ENCODE measurements around the gene TPK1.

The TPK1 gene

DNA sequence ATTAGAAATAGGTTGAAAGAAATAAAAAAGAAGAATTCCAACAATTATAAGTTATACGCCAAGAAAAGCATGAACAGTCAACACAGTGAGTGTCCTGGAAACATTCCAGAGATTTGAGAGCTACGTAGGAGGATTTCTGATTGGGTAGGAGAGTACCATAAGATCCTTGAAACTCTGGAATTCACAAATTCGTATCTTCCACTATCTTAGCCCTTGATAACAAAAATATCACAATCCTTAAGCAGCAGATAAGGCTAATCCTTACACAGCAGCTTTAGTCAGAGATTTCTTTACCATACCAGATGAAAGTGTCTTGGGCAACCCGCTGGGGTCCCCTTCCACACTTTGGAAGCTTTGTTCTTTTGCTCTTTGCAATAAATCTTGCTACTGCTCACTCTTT, 8.2 kb downstream of the TPK1 start:
- H3K27ac ChIP-seq (ENCODE audit: extremely low read depth, low read depth, low read length): no peak overlapping the region

DNA sequence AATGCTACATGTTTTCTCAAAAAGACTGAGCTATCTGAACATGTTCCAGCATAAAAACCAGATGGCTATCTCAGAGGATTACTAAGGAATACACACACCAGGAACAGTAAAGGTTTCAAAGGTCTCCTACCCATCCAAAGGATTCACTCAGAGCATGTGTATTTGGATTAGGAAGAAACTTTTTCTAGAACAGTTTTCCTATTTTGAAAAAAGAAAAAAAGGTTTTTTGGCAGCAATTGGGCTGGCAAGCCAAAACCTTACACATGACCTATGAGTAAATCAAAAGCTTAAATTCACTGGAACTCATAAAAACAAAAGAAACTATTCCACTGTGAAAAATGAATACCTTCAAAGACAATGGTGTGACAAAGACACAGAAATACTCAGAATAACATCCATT, 9.6 kb downstream of the TPK1 start:
- Histone ChIP-seq H3K36me3 (ENCODE audit: control insufficient read depth in 2 of 2, insufficient read depth in 1 of 2, low read length in 2 of 2) (no peaks in the 10 kb centered on the region), H3K4me1 (ENCODE audit: control insufficient read depth, insufficient read depth, low read length) (no peaks in the 10 kb centered on the region), H3K27ac (ENCODE audit: extremely low read depth, low read depth, low read length) (no peak overlapping the region), H3K4me3 (ENCODE audit: low read depth, low read length) (no peak overlapping the region), H3K9me3 (ENCODE audit: control insufficient read depth, insufficient read depth, low read depth, low read length) (no peaks in the 10 kb centered on the region)
- TF ChIP-seq, protein P1, sequence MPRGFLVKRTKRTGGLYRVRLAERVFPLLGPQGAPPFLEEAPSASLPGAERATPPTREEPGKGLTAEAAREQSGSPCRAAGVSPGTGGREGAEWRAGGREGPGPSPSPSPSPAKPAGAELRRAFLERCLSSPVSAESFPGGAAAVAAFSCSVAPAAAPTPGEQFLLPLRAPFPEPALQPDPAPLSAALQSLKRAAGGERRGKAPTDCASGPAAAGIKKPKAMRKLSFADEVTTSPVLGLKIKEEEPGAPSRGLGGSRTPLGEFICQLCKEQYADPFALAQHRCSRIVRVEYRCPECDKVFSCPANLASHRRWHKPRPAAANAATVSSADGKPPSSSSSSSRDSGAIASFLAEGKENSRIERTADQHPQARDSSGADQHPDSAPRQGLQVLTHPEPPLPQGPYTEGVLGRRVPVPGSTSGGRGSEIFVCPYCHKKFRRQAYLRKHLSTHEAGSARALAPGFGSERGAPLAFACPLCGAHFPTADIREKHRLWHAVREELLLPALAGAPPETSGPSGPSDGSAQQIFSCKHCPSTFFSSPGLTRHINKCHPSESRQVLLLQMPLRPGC (tag by site-specific recombination; IDR thresholded peaks at IDR 0.05): no peak
- TF ChIP-seq HOXA7 (CRISPR knock-in tag; IDR thresholded peaks at IDR 0.05; ENCODE audit: borderline replicate concordance) (no peak), KLF10 (tag by site-specific recombination; IDR thresholded peaks at IDR 0.05) (no peak)
- CTCF ChIA-PET: interaction anchor here (1.5 kb wide), 1 partner anchor 9 kb away, joined by 3 read pairs; no protein-coding TSS in a partner anchor
- POLR2A ChIA-PET: interaction anchor here (3.4 kb wide), 1 partner anchor 9 kb away, joined by 27 read pairs; the partner anchor contains the start of gene TPK1

More for the DNA sequence above, 8.2 kb downstream of the TPK1 start:
- ChIA-PET POLR2A (interaction anchor here (3.4 kb wide), 1 partner anchor 8 kb away, joined by 27 read pairs; the partner anchor contains the start of gene TPK1), CTCF (no interaction called here)
- H3K36me3 ChIP-seq (ENCODE audit: control insufficient read depth in 2 of 2, insufficient read depth in 1 of 2, low read length in 2 of 2): no peaks in the 10 kb centered on the region
- TF ChIP-seq ZNF132 (tag by site-specific recombination; IDR thresholded peaks at IDR 0.05; ENCODE audit: borderline replicate concordance) (no peak), PRDM10 (tag by site-specific recombination; IDR thresholded peaks at IDR 0.05) (peak; percentile 61), PRDM6 (tag by site-specific recombination; IDR thresholded peaks at IDR 0.05) (peak; percentile 28; the same call in 1 of the 2 replicates), FEZF1 (tag by site-specific recombination; IDR thresholded peaks at IDR 0.05) (peak; percentile 23; the same call in 1 of the 2 replicates)
- no peak overlapping the region for H3K4me3 ChIP-seq (ENCODE audit: low read depth, low read length)
- H3K9me3 ChIP-seq (ENCODE audit: control insufficient read depth, insufficient read depth, low read depth, low read length): no peaks in the 10 kb centered on the region
- H3K4me1 ChIP-seq (ENCODE audit: control insufficient read depth, insufficient read depth, low read length): no peaks in the 10 kb centered on the region

DNA sequence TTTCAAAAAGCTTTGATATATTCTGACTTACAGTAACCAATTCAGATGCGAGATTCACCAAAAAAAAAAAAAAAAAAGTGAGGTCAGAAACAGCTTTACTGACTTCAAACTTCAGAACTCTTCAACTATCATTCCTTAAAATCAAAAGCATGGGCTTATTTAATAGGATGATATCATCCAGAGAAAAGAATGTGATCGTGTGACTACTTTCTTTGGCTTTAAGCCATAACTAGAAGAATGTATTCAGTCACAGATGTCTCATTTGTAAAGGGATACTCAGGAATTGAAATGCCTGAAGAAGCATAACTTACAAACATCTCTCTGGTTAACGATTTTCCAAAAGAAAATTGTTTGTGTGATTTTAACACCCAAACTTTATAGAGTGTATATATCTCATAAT, 11.5 kb downstream of the TPK1 start:
- POLR2A ChIA-PET: interaction anchor here (0.9 kb wide), 1 partner anchor 11 kb away, joined by 4 read pairs; the partner anchor contains the start of gene TPK1
- no peaks in the 10 kb centered on the region for H3K4me1 ChIP-seq (ENCODE audit: control insufficient read depth, insufficient read depth, low read length)
- no peaks in the 10 kb centered on the region for H3K9me3 ChIP-seq (ENCODE audit: control insufficient read depth, insufficient read depth, low read depth, low read length)
- no peak overlapping the region for H3K27ac ChIP-seq (ENCODE audit: extremely low read depth, low read depth, low read length)
- H3K4me3 ChIP-seq (ENCODE audit: low read depth, low read length): no peak overlapping the region
- no peaks in the 10 kb centered on the region for H3K36me3 ChIP-seq (ENCODE audit: control insufficient read depth in 2 of 2, insufficient read depth in 1 of 2, low read length in 2 of 2)
- CTCF ChIA-PET: interaction anchor here (0.6 kb wide), 1 partner anchor 1021 kb away, joined by 3 read pairs; no protein-coding TSS in a partner anchor
- TF ChIP-seq ZBTB48 (tag by site-specific recombination; IDR thresholded peaks at IDR 0.05) (no peak), ZNF362 (tag by site-specific recombination; IDR thresholded peaks at IDR 0.05) (peak; percentile 54; the same call in 1 of the 2 replicates), ZNF266 (tag by site-specific recombination; IDR thresholded peaks at IDR 0.05; ENCODE audit: low read depth) (no peak), ZBTB17 (tag by site-specific recombination; IDR thresholded peaks at IDR 0.05) (peak; percentile 52; the same call in 1 of the 2 replicates), ZBTB21 (tag by site-specific recombination; IDR thresholded peaks at IDR 0.05) (peak; percentile 70; the same call in 1 of the 2 replicates), ZNF629 (tag by site-specific recombination; IDR thresholded peaks at IDR 0.05) (peak; percentile 91), ZEB2 (tag by site-specific recombination; IDR thresholded peaks at IDR 0.05) (0 out of 2 replicates have a peak, but pooled peaks have one; percentile 34)
- TF ChIP-seq, protein P2, sequence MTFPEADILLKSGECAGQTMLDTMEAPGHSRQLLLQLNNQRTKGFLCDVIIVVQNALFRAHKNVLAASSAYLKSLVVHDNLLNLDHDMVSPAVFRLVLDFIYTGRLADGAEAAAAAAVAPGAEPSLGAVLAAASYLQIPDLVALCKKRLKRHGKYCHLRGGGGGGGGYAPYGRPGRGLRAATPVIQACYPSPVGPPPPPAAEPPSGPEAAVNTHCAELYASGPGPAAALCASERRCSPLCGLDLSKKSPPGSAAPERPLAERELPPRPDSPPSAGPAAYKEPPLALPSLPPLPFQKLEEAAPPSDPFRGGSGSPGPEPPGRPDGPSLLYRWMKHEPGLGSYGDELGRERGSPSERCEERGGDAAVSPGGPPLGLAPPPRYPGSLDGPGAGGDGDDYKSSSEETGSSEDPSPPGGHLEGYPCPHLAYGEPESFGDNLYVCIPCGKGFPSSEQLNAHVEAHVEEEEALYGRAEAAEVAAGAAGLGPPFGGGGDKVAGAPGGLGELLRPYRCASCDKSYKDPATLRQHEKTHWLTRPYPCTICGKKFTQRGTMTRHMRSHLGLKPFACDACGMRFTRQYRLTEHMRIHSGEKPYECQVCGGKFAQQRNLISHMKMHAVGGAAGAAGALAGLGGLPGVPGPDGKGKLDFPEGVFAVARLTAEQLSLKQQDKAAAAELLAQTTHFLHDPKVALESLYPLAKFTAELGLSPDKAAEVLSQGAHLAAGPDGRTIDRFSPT (tag by site-specific recombination; IDR thresholded peaks at IDR 0.05): 0 out of 2 replicates have a peak, but pooled peaks have one; percentile 16
- TF ChIP-seq, protein P3, sequence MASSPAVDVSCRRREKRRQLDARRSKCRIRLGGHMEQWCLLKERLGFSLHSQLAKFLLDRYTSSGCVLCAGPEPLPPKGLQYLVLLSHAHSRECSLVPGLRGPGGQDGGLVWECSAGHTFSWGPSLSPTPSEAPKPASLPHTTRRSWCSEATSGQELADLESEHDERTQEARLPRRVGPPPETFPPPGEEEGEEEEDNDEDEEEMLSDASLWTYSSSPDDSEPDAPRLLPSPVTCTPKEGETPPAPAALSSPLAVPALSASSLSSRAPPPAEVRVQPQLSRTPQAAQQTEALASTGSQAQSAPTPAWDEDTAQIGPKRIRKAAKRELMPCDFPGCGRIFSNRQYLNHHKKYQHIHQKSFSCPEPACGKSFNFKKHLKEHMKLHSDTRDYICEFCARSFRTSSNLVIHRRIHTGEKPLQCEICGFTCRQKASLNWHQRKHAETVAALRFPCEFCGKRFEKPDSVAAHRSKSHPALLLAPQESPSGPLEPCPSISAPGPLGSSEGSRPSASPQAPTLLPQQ (tag by site-specific recombination; IDR thresholded peaks at IDR 0.05): 0 out of 2 replicates have a peak, but pooled peaks have one; percentile 29

Data from HEK293 (cell line).